Stimulated activated memory B cell treated with anti-CD40 and anti-IgM and Interleukin-4, amounts not matched to agents 10 μg/mL and 1 μg/mL and 100 μg/mL, for 72 hours (primary cell): ENCODE measurements around the gene COL15A1.

Experiments
- ATAC-seq: fragments of 150-1000 bp; cut with Tn5 transposase; 2 replicates; pipeline ENCODE4 v1.10.0; 2021
- H3K27ac Mint-ChIP-seq: one replicate; pipeline ENCODE4 v1.8.0; 2022; ENCODE audit warnings: mild to moderate bottlenecking, mixed read lengths
- H3K27me3 Mint-ChIP-seq: one replicate; pipeline ENCODE4 v1.8.0; 2022; ENCODE audit warnings: mixed read lengths
- H3K36me3 Mint-ChIP-seq: one replicate; pipeline ENCODE4 v1.8.0; 2022; ENCODE audit warnings: mixed read lengths
- H3K4me1 Mint-ChIP-seq: one replicate; pipeline ENCODE4 v1.8.0; 2022; ENCODE audit warnings: mixed read lengths
- H3K4me3 Mint-ChIP-seq: one replicate; pipeline ENCODE4 v1.8.0; 2022; ENCODE audit warnings: mild to moderate bottlenecking, moderate library complexity, mixed read lengths
- H3K9me3 Mint-ChIP-seq: one replicate; pipeline ENCODE4 v1.8.0; 2022; ENCODE audit warnings: mixed read lengths

The COL15A1 gene

GRCh38 chr9:99013550-99013949 lies 69.8 kb downstream of the COL15A1 start:
- Mint-ChIP-seq H3K4me3 (no peak overlapping the region), H3K36me3 (no peaks in the 10 kb centered on the region), H3K4me1 (peaks cover 9% of the 10 kb centered on the region), H3K9me3 (peaks cover 5% of the 10 kb centered on the region), H3K27ac (no peak overlapping the region), H3K27me3 (no peaks in the 10 kb centered on the region)
- no peak for ATAC-seq

- Mint-ChIP-seq H3K4me3 (no peak overlapping the region), H3K4me1 (peaks cover 9% of the 10 kb centered on the region), H3K27me3 (no peaks in the 10 kb centered on the region), H3K27ac (no peak overlapping the region), H3K36me3 (no peaks in the 10 kb centered on the region), H3K9me3 (no peaks in the 10 kb centered on the region)
- no peak for ATAC-seq
Observed at GRCh38 chr9:99015448-99015847, 71.7 kb downstream of the COL15A1 start.

GRCh38 chr9:99015890-99016289 lies 72.2 kb downstream of the COL15A1 start:
- no peak overlapping the region for H3K27ac Mint-ChIP-seq
- no peak for ATAC-seq
- H3K4me1 Mint-ChIP-seq, result peaks cover 9% of the 10 kb centered on the region
- H3K27me3 Mint-ChIP-seq, result no peaks in the 10 kb centered on the region
- no peak overlapping the region for H3K4me3 Mint-ChIP-seq
- no peaks in the 10 kb centered on the region for H3K36me3 Mint-ChIP-seq
- H3K9me3 Mint-ChIP-seq, result no peaks in the 10 kb centered on the region

DNA sequence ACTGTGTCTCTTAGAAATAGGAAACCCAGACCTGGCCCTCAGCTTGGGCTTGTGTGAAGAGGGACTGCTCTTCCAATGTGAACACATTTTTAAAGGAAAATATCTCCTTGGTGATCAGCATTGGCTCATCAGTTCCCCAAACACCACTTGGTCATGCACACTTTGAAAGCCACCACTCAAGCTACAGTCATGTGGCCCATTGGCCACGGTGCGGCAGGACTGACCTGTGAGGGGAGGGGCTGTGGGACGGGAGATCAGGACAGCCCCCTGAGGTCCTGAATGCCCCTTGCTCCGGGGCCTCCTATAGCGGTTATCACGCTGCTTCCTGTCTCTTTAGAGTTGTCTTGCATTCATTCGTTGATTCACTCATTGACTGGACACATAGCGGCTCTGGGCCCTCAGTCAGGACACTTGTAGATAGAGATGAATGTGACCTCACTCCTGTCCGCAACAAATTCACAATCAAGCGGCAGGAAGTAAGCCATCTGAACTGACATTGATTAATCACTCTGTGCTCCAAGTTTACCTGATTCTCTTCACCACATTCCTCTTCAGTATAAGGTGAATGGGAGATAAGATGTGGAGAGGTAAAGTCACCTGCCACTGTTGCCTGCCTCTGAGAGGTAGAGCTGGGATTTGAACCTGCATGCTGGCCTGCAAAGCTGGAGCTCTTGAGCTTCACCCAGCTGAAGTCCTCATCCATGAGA lies 73.1 kb downstream of the COL15A1 start:
- Mint-ChIP-seq H3K4me3 (no peak overlapping the region), H3K27me3 (no peaks in the 10 kb centered on the region), H3K27ac (no peak overlapping the region), H3K4me1 (peaks cover 9% of the 10 kb centered on the region), H3K9me3 (no peaks in the 10 kb centered on the region), H3K36me3 (no peaks in the 10 kb centered on the region)
- no peak for ATAC-seq

- Mint-ChIP-seq H3K27ac (no peak overlapping the region), H3K36me3 (no peaks in the 10 kb centered on the region), H3K27me3 (no peaks in the 10 kb centered on the region), H3K4me3 (no peak overlapping the region), H3K4me1 (peaks cover 3% of the 10 kb centered on the region), H3K9me3 (no peaks in the 10 kb centered on the region)
- ATAC-seq, result no peak
Observed at GRCh38 chr9:99018653-99019052, 74.9 kb downstream of the COL15A1 start.

DNA sequence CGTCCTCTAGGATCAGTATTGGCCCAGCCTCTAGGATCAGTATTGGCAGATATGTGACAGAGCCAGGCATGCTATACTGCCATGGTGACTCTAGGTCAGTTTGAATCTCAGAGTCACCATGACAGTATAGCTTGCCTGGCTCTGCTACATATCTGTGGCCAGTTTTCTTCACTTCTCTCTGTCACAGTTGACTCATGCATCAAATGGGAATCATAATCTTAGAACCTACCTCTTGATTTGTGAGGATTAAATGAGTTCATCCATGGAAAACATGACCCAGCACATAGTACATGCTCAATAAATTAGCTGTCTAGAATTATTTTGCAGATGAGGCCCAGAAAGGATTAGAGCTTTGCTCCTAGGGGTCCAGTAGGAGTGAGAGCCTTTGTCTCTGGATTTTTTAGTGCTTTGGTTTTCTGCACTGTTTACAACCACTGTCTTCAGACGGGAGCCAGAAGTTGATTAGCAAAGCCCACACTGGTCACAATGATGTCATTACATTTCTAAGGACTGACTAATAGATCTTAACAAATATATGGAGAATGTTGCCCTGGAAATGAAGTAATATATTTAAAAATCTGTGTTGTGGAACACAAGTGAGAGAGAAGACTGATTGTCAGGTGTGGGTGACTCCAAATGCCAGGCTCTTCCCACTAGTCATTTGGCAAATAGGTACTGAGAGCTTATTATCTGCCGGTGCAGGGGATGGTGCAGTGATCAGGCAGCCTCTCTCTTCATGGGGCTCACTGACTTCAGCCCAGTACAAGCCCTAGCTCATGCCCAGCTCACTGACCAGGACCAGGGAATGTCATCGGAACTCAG lies 76.0 kb downstream of the COL15A1 start:
- H3K27ac Mint-ChIP-seq, result no peak overlapping the region
- no peaks in the 10 kb centered on the region for H3K4me1 Mint-ChIP-seq
- ATAC-seq, result no peak
- H3K9me3 Mint-ChIP-seq, result no peaks in the 10 kb centered on the region
- no peaks in the 10 kb centered on the region for H3K36me3 Mint-ChIP-seq
- H3K27me3 Mint-ChIP-seq, result no peaks in the 10 kb centered on the region
- H3K4me3 Mint-ChIP-seq, result no peak overlapping the region

DNA sequence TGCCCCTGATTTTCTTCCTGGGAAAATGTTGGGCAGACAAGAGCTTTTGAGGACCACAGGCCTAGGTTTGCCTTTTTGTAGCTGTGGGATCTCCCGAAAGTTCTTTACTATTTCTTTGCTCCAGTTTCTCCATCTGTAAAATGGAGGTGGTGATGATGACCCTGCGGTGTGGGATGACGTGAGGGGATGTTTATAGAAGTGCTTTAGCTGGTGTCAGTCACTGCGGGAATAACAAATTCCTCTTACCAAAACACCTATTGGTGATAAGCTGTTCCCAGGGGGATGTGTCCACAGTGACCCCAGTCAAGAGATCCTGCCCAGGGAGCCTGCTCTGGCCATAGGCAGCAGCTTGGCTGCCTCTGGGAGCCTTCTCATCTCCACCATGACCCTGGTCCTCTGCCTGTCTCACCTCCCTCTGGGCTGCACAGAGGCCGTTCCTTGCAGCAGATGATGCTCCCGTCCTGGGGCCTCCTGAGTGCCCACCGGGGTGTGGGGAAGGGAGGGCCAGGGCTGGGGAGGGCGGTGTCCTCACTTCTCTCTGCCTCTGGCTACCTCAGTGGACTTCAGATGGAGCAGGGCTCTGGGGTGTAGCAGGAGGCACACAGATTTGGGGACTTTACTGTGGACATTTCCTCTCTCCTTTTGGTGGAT lies 77.2 kb downstream of the COL15A1 start:
- no peak for ATAC-seq
- no peaks in the 10 kb centered on the region for H3K27me3 Mint-ChIP-seq
- H3K9me3 Mint-ChIP-seq, result no peaks in the 10 kb centered on the region
- H3K27ac Mint-ChIP-seq, result no peak overlapping the region
- no peaks in the 10 kb centered on the region for H3K36me3 Mint-ChIP-seq
- H3K4me3 Mint-ChIP-seq, result no peak overlapping the region
- H3K4me1 Mint-ChIP-seq, result no peaks in the 10 kb centered on the region

DNA sequence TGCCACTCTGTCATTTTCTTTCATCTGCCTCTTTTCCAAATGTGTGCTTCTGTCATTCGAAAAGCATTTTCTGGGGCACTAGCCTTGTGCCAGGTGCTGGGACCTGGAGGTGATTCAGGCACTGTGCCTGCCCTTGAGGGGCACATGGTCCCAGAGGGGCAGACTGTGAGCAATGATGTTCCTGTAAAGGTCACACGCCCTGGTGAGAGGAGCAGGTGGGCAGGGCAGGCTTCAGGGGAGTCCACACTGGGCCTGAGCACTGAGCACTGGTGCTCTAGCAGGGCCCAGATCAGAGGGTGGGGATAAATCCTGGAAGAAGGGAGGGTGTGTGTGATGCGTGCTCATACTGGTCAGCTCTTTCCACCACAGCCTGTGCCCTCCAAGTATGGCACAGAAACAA lies 77.8 kb downstream of the COL15A1 start:
- Mint-ChIP-seq H3K27me3 (no peaks in the 10 kb centered on the region), H3K36me3 (no peaks in the 10 kb centered on the region), H3K27ac (no peak overlapping the region)

DNA sequence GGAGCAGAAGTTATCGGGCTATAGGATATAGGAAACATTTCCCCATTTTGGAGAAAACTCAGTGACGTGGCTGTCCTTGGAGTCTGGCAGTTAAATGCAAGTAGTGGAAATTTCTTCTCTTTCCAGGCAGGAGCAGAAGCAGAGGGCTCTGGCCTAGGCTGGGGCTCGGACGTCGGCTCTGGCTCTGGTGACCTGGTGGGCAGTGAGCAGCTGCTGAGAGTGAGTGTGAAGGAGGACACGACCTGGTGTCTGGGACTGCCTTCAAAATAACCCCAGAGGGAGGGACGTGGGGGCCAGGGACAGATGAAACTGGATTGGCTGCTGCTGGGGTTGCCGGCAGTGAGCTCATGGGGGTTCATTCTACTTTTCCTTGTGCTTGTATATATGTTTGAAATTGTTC lies 79.5 kb downstream of the COL15A1 start:
- no peak overlapping the region for H3K4me3 Mint-ChIP-seq
- H3K27ac Mint-ChIP-seq, result no peak overlapping the region
- H3K27me3 Mint-ChIP-seq, result no peaks in the 10 kb centered on the region
- no peak for ATAC-seq
- no peaks in the 10 kb centered on the region for H3K36me3 Mint-ChIP-seq
- H3K4me1 Mint-ChIP-seq, result peaks cover 6% of the 10 kb centered on the region
- H3K9me3 Mint-ChIP-seq, result no peaks in the 10 kb centered on the region

More for the DNA sequence above, 77.8 kb downstream of the COL15A1 start:
- no peak for ATAC-seq
- no peaks in the 10 kb centered on the region for H3K9me3 Mint-ChIP-seq
- peaks cover 3% of the 10 kb centered on the region for H3K4me1 Mint-ChIP-seq
- no peak overlapping the region for H3K4me3 Mint-ChIP-seq

GRCh38 chr9:99023831-99024230 lies 80.1 kb downstream of the COL15A1 start:
- Mint-ChIP-seq H3K4me1 (peaks cover 6% of the 10 kb centered on the region), H3K9me3 (no peaks in the 10 kb centered on the region), H3K27me3 (no peaks in the 10 kb centered on the region), H3K4me3 (no peak overlapping the region), H3K27ac (no peak overlapping the region), H3K36me3 (no peaks in the 10 kb centered on the region)
- ATAC-seq, result no peak

DNA sequence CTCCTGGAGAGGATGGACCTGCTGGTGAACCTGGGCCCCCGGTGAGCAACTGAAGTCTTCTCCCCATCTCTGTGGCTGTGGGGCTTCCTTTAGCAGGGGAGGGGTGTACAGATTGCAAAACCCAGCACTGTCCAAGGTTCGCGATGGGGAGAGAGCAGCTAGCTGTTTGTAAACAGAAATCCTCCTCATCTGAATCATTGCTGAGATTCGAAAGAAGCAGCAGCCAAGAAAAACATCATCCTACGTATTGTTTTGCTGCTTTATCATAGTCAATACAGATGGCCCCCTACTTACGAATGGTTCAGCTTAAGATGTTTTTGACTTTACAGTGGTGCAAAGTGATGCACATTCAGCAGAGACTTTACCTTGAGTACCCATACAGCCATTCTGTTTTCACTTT lies 81.3 kb downstream of the COL15A1 start:
- Mint-ChIP-seq H3K9me3 (no peaks in the 10 kb centered on the region), H3K4me1 (peaks cover 6% of the 10 kb centered on the region), H3K27me3 (no peaks in the 10 kb centered on the region), H3K4me3 (no peak overlapping the region), H3K27ac (no peak overlapping the region), H3K36me3 (no peaks in the 10 kb centered on the region)
- no peak for ATAC-seq

- H3K9me3 Mint-ChIP-seq, result no peaks in the 10 kb centered on the region
- no peak overlapping the region for H3K27ac Mint-ChIP-seq
- no peak overlapping the region for H3K4me3 Mint-ChIP-seq
- H3K27me3 Mint-ChIP-seq, result no peaks in the 10 kb centered on the region
- ATAC-seq, result no peak
- H3K4me1 Mint-ChIP-seq, result peaks cover 6% of the 10 kb centered on the region
- no peaks in the 10 kb centered on the region for H3K36me3 Mint-ChIP-seq
Observed at GRCh38 chr9:99025616-99026270, 82.0 kb downstream of the COL15A1 start.

DNA sequence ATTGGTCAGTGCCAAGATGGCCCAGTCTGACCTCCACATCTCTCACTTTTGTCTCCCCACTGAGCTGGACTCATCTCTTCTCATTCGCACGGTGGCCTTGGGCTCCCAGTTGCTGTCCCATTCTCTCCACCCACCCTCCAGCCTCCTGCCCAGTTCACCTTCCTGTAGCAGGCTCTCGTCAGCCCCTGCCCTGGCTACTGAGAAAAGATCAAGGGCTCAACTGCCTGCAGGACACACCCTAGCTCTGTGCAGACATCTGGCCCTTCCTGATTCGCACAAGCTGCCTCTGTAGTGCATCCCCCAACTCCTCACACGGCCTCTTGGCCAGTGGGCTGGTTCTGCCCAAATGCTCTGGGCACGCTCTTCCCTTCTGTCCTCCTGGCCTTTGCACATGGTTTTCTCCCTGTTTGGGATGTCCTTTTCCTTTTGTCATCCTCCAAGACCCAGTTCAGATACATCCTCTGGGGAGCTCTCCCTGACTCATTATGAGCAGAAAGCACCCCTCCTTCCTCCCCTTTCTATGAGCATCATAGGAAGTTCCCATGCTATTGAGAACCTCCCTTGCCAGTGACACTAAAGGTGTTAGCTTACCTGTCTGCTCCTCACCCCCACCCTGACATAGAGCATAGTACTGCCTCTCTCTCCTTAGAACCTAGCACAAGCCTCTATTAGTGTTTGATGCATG lies 82.7 kb downstream of the COL15A1 start:
- no peak overlapping the region for H3K4me3 Mint-ChIP-seq
- no peaks in the 10 kb centered on the region for H3K9me3 Mint-ChIP-seq
- H3K36me3 Mint-ChIP-seq, result no peaks in the 10 kb centered on the region
- no peaks in the 10 kb centered on the region for H3K27me3 Mint-ChIP-seq
- no peak overlapping the region for H3K27ac Mint-ChIP-seq
- ATAC-seq, result no peak
- H3K4me1 Mint-ChIP-seq, result peaks cover 6% of the 10 kb centered on the region

GRCh38 chr9:99026956-99027298 lies 83.2 kb downstream of the COL15A1 start:
- no peaks in the 10 kb centered on the region for H3K9me3 Mint-ChIP-seq

DNA sequence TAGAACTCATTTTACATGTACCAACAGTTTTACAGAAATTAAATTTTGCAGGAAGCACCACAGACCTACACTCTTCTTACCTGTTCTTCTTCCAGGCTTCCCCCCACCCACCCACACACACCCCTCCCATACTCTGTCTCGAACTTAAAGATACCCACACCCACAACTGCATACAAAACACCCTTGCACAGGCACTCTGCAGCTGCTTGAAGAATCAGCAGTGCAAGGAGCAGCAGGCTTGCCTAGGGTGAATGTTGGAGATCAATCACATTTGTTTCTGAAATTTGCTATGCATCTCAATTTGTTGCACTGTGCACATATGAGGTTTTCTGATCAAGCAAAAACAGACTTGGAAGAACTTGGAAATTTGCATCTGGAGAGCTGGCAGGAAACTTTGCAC lies 83.7 kb downstream of the COL15A1 start:
- Mint-ChIP-seq H3K9me3 (no peaks in the 10 kb centered on the region), H3K4me3 (no peak overlapping the region), H3K27me3 (no peaks in the 10 kb centered on the region), H3K27ac (no peak overlapping the region), H3K36me3 (no peaks in the 10 kb centered on the region), H3K4me1 (peaks cover 6% of the 10 kb centered on the region)
- no peak for ATAC-seq

More at GRCh38 chr9:99026956-99027298, 83.2 kb downstream of the COL15A1 start:
- no peak overlapping the region for H3K27ac Mint-ChIP-seq
- H3K36me3 Mint-ChIP-seq, result no peaks in the 10 kb centered on the region
- no peak overlapping the region for H3K4me3 Mint-ChIP-seq
- no peak for ATAC-seq
- H3K4me1 Mint-ChIP-seq, result peaks cover 6% of the 10 kb centered on the region
- H3K27me3 Mint-ChIP-seq, result no peaks in the 10 kb centered on the region
